Measurements from ENCODE around the gene KRT72.
"Not testable (repeated sequence)": the region's sequence is repeated elsewhere in the genome, so short reads cannot be mapped to it uniquely, and the experiment has no call there.

The KRT72 gene

DNA sequence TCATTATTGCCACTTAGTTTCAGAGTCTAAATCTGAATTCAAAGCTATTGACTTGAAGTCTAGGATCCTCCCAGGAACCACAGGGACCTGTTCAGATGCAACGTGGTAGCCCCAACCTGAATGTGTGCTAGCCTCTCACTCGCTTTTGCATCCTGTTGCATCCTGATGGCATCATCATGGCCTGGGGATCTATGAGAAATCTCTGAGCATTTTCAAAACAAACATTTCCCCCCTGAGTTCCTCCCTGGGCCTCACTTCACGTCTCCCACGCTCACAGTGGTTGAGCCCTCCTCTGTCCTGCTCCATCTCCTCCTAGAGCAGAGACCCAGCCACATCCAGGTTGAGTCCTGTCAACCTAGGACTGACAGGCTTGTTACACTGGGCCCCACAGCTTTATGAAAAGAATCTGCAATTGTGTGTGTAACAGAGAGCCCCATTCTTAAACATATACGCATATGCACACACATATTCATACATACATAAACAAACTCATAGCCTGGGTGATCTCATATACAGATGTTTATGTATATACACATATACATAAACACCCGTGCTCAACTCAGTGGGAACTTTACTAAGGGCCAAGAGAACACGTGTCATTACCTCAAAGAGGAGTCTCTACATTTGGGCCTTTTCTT is 5.4 kb upstream of the KRT72 start:
- no peak for DNase-seq (ENCODE audit: low spot score)

DNA sequence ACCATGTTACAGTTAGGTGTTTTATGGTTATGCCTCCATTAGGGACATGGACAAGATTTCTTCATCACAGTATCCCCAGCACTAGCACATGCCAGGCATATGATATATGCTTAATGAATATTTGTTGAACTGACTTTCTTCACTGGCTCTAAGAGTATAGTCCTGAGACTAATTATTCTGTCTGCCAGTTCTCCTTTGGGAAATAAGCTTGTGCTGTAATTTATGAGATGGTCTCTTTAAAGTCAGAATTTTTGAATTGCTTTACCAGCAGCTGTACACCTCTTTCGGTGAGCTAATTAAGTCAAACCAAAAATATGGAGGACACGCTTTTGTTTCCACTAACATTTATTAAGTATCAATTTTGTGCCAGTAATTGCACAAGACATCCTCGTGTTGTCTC is 4.8 kb upstream of the KRT72 start:
- no peak for DNase-seq (ENCODE audit: low spot score)

DNA sequence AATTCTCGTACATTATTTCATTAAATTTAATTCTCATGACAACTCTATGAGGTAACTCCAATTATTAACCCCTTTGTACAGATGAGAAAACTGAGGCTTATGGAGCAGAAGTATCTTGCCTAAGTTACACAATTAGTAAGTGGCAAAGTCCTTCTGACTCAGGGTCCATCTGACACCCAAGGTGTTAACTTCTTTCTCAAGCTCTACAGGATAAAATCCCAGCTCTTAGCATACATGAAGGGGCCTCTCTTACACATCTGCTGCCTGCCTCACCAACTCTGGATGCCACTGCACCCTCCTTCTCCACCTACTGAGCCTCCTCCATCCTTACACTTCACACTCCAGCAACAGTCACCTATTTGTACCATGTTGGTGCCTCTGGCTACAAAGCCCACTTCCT is 4.3 kb upstream of the KRT72 start:
- DNase-seq (ENCODE audit: low spot score) = no peak

DNA sequence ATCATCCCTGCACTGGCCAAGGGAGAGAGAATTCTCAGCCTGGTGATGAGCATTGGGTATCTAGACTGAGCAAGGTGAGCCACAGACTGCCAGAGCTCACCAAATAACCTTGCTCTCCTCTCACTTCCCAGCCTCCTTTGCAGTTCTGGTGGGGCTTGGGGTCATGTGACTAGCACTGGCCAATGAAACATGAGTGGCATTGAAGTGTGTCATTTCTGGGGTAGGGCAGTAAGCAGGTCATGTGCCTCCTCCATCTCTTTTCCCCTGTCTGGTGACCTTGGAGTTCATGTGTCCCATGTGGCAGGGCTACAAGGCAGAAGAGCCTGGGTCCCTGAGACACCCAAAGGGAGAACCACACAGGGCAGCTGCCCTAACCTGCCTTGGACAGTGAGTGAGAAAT is 3.6 kb upstream of the KRT72 start:
- DNase-seq (ENCODE audit: low spot score) = no peak

DNA sequence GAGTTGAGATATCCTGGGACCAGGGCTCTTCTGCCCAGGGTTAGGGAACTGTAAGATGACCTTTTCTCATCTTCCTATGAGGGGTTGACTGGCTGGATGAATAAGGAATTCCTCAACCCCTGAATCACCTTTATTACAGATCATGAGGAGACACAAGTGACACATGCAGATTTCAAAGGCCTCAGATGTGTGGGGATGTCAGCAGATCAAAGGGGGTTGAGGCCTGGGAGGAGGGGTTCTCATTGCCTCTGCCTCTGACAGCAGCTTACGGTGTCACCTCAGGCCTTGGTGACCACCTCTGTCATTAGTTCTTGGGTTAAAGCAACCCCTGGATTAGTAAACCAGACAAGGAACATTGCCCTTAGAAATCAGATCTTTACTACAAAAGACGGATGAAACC is 2.1 kb upstream of the KRT72 start:
- DNase-seq (ENCODE audit: low spot score) = peak; percentile 13

DNA sequence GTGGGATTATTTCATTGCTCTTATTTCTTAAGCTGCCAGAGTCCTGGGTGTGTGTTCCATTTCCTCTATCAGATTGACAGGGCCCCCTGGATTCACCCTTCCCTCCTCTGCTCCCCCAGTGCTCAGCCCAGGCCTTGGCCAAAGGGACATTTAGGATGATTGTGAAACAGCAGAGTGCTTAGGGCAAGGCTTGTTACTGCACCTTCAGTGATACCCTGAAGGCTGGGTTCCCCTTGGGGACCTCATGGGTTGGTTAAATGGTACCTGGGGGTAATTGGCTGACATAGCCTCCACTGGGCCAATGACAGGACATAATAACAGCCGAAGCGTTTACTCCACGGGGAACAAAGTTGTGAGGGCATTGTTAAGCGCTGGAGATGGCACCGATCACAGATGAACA is 1.3 kb upstream of the KRT72 start:
- no peak for DNase-seq (ENCODE audit: low spot score)

DNA sequence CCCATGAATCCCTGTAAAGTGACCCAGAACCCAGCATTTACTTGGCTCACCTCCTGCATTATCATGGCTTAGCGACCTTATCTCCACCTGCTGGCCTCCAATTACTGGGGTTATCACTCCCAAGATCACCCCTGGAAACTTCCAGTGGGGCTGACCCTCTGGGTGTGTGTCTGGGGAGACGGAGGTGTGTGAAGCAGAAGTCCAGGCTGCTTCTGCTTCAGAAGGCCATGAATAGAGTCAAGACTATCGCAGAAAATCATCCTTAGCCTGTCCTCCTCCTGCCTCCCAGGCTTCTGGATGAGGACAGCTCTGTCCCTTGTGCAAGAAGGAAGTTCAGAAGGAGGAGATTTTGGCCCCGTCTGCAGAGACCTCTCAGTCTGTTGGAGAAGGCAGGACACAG is 408 bp upstream of the KRT72 start:
- DNase-seq (ENCODE audit: low spot score) = no peak

DNA sequence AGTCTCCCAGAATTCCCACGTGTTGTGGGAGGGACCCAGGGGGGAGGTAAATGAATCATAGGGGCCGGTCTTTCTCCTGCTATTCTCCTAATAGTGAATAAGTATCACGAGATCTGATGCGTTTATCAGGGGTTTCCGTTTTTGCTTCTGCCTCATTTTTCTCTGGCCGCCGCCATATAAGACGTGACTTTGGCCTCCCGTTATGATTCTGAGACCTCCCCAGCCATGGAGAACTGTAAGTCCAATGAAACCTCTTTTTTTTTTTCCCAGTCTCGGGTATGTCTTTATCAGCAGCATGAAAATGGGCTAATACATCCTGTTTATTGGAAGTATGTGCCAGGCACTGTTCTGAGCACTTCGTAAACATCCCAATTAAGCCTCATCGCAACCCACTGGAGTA is 788 bp downstream of the KRT72 start:
- DNase-seq (ENCODE audit: low spot score) = no peak

DNA sequence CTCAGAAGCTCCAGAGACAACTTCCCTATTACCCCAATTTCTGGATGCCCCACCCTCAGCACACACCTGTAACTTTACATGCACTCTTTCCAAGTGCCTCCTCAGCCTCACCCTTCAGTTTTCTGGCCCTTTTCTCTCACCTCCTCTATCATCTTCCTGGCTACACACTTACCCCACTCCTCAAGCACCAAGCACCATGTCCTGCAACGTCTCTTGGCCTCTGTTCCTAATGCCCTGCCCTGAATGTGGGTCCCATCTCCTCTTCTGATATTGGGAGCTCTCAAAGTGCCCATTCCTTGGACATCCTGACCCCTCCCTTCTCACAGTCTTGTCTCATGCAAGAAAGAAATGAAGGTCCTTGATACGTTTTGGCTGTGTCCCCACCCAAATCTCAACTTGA is 1.2 kb downstream of the KRT72 start:
- no peak for DNase-seq (ENCODE audit: low spot score)

DNA sequence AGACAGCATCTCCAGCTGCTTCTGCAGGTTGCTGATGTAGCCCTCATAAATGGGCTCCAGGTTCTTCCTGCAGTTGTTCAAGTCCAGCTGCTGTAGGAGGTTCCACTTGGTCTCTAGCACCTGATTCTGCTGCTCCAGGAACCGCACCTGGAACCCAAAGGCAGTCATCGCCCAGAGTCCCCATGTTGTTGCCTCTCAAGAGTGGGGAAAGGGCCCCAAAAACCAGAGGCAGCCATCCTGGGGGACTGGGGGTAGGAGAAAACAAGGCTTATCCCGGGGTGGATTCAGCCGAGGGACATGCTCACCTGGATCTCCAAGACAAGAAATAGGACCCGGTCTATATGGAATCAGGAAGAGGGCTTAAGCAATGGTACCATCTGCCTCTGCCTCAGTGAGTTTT is 2.3 kb downstream of the KRT72 start:
- no peak for DNase-seq (ENCODE audit: low spot score)

DNA sequence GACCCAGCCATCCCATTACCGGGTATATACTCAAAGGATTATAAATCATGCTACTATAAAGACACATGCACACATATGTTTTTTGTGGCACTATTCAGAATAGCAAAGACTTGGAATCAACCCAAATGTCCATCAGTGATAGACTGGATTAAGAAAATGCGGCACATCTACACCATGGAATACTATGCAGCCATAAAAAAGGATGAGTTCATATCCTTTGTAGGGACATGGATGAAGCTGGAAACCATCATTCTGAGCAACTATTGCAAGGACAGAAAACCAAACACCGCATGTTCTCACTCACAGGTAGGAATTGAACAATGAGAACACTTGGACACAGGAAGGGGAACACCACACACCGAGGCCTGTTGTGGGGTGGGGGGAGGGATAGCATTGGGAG is 7.0 kb downstream of the KRT72 start:
- DNase-seq (ENCODE audit: low spot score) = not testable (repeated sequence)

DNA sequence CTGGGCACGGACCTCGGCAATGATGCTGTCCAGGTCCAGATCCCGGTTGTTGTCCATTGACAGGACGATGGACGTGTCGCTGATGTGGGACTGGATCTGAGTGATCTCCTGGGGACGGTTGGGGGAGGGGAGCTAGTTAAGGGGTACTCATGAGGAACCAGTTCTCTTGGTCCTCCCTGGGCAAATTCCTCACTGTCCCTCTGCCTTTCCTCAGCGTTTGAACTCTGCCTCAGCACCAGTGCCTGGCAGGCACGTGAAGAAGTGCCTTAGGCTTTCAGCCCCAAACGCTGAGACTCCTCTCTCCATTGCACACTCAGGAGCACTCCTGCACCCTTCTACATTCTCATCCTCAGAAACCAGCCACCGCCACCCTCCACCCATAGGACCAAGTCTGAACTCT is 9.7 kb downstream of the KRT72 start:
- DNase-seq (ENCODE audit: low spot score) = no peak

DNA sequence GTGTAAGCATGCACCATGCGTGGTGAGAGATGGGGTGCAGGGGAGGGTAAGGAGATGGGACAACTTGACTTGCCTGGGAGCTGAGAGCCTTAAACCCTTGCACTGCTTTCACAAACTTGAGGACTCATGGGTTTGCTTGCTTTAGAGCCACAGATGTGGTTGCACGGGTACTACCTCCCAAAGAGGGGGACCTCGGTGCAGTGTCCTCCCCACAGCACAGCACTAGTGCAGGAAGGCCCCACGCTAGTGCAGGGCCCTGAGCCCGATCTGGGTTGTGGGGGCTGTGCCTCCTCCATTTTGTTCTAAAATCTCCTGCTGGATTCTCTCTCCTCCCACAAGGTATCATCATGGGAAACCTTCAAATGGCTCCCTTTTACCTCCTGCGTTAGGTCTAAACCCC is 11.2 kb downstream of the KRT72 start:
- DNase-seq (ENCODE audit: low spot score) = no peak

DNA sequence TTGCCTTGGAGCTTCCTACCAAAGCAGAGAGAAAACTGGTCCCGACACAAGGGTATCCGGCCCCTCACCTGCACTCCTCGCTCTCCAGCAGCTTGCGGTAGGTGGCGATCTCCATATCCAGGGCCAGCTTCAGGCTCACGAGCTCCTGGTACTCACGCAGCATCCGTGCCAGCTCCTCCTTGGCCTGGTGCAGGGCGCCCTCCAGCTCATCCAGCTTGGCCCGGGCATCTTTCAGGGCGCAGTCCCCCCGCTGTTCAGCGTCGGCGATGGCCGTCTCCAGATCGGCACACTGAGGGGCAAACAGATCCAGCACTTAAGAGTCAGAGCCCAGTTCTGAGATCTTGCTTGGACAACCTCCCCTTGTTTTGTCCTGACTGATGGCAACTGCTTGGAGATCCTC is 13.7 kb downstream of the KRT72 start:
- no peak for DNase-seq (ENCODE audit: low spot score)

DNA sequence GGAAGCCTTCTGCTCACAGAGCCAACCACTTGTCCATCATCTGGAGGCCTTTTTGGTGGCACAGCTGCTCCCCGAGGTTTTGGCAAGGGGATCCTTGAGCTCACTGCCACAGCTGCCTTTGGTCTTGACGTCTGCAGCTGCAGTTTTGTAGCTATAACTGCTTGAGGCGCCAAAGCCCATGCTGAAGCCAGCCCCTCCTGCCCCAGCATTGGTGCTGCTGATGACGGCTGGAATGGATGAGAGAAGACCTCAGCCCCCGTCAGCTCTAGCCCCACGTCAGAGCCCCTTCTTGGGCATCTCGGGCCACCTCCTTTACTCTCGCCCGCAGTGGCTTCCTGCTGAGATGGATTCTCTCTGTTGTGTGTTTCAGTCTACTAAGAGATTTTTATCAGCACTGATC is 15.3 kb downstream of the KRT72 start:
- DNase-seq (ENCODE audit: low spot score) = peak; percentile 3

DNA sequence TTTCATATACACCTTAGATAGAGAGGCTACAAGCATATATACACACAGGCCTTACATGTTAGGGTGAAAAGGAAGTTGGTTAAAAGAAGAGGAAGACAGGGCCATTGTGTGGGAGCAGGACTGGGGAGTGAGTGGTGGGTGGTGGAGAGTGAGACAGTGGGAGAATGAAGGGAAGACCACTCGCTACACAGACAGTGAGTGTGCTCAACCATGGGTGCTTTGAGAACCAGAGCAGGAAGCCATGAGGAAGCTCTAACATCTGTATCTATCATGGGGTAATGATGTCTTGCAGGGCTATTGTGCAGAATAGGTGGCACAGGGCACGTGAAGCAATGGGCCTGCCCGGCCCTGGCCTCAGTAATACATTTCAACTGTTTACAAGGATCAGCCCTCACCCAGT is 16.2 kb downstream of the KRT72 start:
- no peak for DNase-seq (ENCODE audit: low spot score)

DNA sequence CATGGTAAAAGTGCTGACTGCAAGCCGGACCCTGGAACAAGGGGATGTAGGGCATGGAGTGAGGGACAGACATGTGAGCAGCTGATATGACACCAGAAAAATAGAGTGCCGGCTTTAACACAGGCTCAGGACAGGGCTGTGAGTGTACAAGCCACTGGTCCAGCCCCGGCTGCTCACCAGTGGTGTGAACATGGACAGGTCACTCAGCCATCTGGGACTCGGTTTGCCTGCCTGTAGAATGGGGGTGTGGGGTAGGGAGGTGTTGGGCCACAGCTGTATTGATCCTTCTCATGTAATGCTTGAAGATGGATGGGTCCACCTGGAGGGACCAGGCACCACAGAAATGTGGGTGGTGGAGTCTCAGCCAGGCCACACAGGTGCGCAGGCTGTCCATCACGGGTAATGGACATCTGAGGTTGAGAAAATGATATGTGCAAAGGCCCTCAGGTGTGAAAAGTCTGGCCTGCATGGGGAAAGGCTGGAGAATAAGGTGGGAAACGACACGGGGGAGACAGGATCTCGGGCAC is 17.0 kb downstream of the KRT72 start:
- DNase-seq (ENCODE audit: low spot score) = no peak

DNA sequence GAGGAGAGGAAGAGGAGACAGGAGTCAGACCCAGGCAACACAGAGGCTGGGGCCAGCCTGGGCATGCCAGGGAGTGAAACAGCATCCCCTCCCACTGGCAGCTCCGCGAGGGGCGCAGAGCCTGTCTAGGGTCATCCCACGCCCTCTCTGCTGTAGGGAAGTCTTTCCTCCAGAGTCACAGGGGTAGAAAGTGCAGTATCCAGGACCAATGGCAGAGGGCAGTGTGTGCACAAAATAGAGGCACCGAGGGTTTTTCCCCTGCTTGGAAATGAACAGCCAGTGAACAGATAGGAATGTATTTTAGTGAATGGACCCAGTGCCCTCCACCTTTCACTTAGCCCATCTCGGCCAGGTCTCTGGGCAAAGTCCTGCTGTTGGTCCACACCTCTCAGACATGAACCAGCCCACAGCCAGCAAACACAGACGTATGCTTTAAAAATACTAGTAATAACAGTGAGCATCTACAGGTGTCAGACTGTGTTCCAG is 18.2 kb downstream of the KRT72 start:
- peak; percentile 62 for DNase-seq (ENCODE audit: low spot score)

DNA sequence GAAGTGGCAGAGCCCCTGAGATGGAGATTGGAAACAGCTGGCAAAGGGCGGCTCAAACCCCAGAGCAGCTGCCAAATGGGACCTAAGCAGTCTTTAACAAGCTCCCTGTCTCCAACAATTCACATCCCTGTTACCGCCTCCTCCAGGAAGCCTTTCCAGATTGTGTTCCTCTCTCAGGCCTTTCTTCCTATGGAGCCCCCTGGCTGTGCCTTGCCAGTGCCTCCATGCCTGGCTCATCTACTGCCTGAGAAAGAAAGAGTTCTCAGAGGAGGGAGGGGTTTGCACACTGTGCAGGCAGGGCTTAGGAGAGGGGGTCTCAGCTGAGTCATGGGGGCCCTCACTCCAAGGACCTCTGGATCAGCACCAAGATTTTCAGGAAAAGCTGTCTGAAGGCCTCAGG is 18.8 kb downstream of the KRT72 start:
- DNase-seq (ENCODE audit: low spot score) = no peak

DNA sequence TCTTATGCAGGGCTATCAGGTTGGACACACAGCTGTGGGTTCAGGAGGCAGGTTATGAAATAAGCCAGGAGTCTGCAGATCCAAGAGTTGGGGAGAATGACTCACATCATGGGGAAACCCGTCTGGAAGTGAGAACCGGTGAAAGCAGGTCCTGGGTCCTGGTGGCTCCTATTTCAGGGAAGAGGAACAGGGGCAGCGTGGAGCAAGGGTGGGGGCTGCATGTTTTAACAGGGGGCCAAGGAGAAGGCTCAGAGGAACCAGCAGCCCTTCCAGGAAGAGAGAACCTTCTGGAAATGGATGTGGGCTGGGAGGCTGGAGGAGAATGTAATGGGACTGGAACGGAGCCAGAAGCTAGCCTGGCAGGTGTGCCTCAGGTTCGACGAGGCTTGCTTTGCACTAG is 19.8 kb downstream of the KRT72 start:
- no peak for DNase-seq (ENCODE audit: low spot score)

DNA sequence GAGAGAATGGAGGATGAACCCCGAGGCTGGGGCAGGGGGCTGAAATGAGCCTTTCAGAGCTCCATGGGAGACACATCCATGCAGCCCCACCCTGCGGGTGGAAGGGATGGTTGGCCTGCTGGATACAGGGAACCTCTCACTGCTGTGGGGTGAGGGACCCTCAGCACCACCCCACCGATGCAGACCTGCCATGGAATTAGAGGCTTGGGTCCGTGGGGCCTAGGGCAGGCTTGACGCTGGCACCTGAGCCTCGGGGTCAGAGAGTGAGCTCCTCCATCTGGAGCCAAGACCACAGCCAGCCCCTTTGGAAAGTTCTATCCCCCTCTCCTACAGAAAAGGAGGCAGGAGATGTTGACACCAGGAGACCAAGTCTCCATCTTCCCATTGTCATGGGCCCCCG is 20.2 kb downstream of the KRT72 start:
- no peak for DNase-seq (ENCODE audit: low spot score)

DNA sequence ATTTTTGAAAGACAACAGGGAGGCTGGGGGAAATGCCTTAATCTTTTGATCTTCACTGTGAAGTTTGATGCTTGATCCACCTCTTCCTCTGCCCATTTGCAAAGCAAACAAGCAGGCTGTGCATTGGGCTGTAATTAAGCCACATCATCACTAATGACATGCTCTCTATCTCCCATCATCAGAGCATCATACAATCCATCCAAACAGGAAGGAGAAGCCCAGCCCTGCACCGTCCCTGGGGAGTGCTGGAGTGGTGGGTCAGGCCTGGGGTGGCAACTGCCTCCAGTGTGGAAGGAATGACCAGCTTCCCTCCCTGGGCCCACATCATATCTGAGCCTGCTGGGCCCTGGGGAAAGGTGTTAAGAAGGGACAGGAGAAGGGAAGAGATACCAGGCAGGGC is 20.8 kb downstream of the KRT72 start:
- DNase-seq (ENCODE audit: low spot score) = no peak

DNA sequence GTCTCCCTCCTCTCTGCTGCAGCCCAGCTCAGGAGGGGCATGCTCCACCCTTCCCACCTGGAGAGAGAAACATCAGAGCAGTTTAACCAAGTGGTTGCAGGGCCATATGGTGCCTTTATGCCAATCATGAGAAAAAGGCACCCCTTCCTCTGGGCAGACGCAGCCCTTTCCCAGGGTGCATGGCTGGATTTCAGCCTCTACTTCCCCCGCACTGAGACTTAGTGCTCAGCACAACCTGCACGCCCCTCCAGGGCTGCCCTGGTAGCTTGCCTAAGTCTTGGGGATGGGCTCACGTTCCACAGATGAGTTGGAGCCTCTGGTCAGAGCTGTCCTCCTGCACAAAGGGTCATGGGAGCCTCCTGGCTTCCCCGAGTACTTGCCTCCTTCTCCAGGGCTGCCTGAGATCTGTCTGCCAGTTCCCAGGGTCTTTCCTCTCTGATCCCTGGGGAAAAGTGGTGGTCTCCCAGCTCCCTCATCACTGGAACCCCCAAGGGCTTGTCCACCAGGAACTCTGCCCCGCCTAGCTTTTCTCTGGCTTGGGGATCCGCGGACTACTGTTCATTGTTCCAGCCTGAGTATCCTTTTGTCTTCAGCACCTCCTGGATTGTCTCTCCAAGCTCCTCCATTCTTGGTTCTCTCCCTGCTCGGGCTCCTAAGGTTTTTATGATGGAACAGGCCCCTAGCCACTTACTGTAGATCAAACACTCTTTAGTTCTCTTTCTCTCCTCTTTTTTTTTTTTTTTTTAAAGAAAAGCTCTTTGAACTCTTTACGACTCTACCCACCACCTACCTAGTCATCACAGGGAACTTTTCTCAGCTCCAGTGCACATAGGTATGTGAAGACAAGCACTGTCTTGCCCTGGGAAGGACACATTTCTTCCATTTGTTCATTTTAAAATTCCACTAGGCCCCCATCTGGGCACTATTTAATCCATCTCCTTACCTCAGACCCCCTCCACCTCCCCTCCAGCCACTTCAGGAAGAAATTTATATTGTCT is 21.5 kb downstream of the KRT72 start:
- DNase-seq (ENCODE audit: low spot score) = no peak

All from CD4-positive, alpha-beta T cell treated with Interleukin-15 for 4 hours (primary cell).